K562 (cell line): Measurements from ENCODE around the gene NAPA. TPM values are rescaled to one million over a fixed set of nuclear protein-coding genes. Genes with fewer than 3 reads are reported as not detected.
A peak's percentile ranks its signal among the peaks of the same experiment; 100 is the strongest.

Experiments
- ATAC-seq: fragments of 200-7000 bp; cut with Tn5 transposase; 3 replicates; pipeline ENCODE4 v1.9.1; 2020; ENCODE audit warnings: moderate library complexity
- BruUV-seq: library from RNA; stranded (reverse); fragments of 400-500 nt; replicated peaks from 2 replicates; lab custom pipeline; 2021; lab: Mats Ljungman, UMichigan
- CTCF ChIA-PET: fragments of 300-600 bp; formaldehyde crosslinking; extraction: SDS; loops from one replicate; lab custom pipeline; 2021; ENCODE audit warnings: low intra/inter-chr PET ratio; lab: Yijun Ruan, JAX
- POLR2A ChIA-PET: fragments of 300-600, 350-650 bp; sonication (Branson Sonifier 250); formaldehyde crosslinking; extraction: SDS; loops from one replicate; lab custom pipeline; 2021; ENCODE audit warnings: antibody characterized with exemption, inconsistent platforms; lab: Yijun Ruan, JAX
- DNase-seq, 4 experiments: peaks; one replicate each; pipeline versions ENCODE4 v3.0.0 to v3.0.0-alpha.2; 2011 to 2018; ENCODE audit warnings: low spot score in 3 of 4, mixed read lengths in 3 of 4; ENCODE audit errors: extremely low read depth in 1 of 4
- FAIRE-seq: peaks from 2 replicates; lab custom pipeline; 2011; peaks lifted over from hg19 to GRCh38; lab: Jason Lieb, UNC
- H2AFZ ChIP-seq: 2 replicates; pipeline ENCODE4 v1.6.0; 2011; ENCODE audit warnings: low read depth, low read length, control low read depth, inconsistent platforms
- H3K27ac ChIP-seq: fragments of 200-600 bp; 3 replicates; pipeline ENCODE4 v1.8.0; 2011; ENCODE audit warnings: low read depth, mild to moderate bottlenecking, control low read depth, inconsistent platforms, low read length, moderate library complexity, mixed read lengths; ENCODE audit errors: extremely low read depth
- H3K27me3 ChIP-seq, 2 experiments: fragments of 300-600 bp in 1 of 2; 2 replicates in 1 of 2; 3 replicates in 1 of 2; pipeline versions ENCODE4 v1.6.0 to v1.8.0; 2011; ENCODE audit warnings: inconsistent platforms in 2 of 2, low read length in 2 of 2, mild to moderate bottlenecking in 1 of 2, mixed read lengths in 1 of 2, moderate library complexity in 1 of 2; ENCODE audit not compliant: control insufficient read depth in 2 of 2, insufficient read depth in 2 of 2
- H3K36me3 ChIP-seq: fragments of 300-600 bp; 3 replicates; pipeline ENCODE4 v1.8.0; 2011; ENCODE audit warnings: mild to moderate bottlenecking, low read length, inconsistent platforms; ENCODE audit not compliant: control insufficient read depth, insufficient read depth
- H3K4me1 ChIP-seq, 2 experiments: fragments of 200-600 bp in 1 of 2; replicated peaks in 1 of 2; 2 replicates in 1 of 2; 3 replicates in 1 of 2; pipeline versions ENCODE4 v1.5.1 to v1.8.0; 2011; ENCODE audit warnings: inconsistent platforms in 2 of 2, low read length in 2 of 2, mild to moderate bottlenecking in 1 of 2, mixed read lengths in 1 of 2, moderate library complexity in 1 of 2; ENCODE audit not compliant: control insufficient read depth in 2 of 2, insufficient read depth in 2 of 2
- H3K4me2 ChIP-seq: 2 replicates; pipeline ENCODE4 v1.6.1; 2011; ENCODE audit warnings: low read length, control low read depth, inconsistent platforms, mixed read lengths; ENCODE audit not compliant: insufficient read depth
- H3K4me3 ChIP-seq: fragments of 200-600 bp; sonication (generic), shearing (Covaris generic); 2 replicates; pipeline ENCODE4 v1.5.1; 2016; ENCODE audit warnings: control low read depth, inconsistent platforms
- H3K79me2 ChIP-seq: fragments of 200-600 bp; 3 replicates; pipeline ENCODE4 v1.8.0; 2011; ENCODE audit warnings: low read length, inconsistent platforms; ENCODE audit not compliant: control insufficient read depth, insufficient read depth
- H3K9ac ChIP-seq, 2 experiments: 2 replicates each; pipeline versions ENCODE4 v1.6.0 to v1.6.1; 2011; ENCODE audit warnings: low read depth in 2 of 2, low read length in 2 of 2, control low read depth in 1 of 2, inconsistent platforms in 1 of 2, mild to moderate bottlenecking in 1 of 2, mixed read lengths in 1 of 2; ENCODE audit not compliant: insufficient read depth in 1 of 2
- H3K9me1 ChIP-seq: one replicate; pipeline ENCODE4 v1.6.0; 2011; ENCODE audit warnings: inconsistent platforms, mild to moderate bottlenecking, low read length, moderate library complexity; ENCODE audit not compliant: control insufficient read depth, insufficient read depth
- H3K9me3 ChIP-seq: replicated peaks from 2 replicates; pipeline ENCODE4 v1.5.1; 2011; ENCODE audit warnings: low read depth, low read length, inconsistent platforms; ENCODE audit not compliant: control insufficient read depth, insufficient read depth
- H4K20me1 ChIP-seq: replicated peaks from 2 replicates; pipeline ENCODE4 v1.6.1; 2011; ENCODE audit warnings: low read length, inconsistent platforms, mixed read lengths; ENCODE audit not compliant: control insufficient read depth, insufficient read depth
- EWSR1 ChIP-seq: fragments of 450-650 bp; IDR thresholded peaks from 2 replicates; pipeline ENCODE4 v1.6.1; 2018; ENCODE audit warnings: borderline replicate concordance, mild to moderate bottlenecking, low read depth, moderate library complexity; ENCODE audit not compliant: partially characterized antibody
- FOXJ2 ChIP-seq: fragments of 200-800 bp; sonication (Bioruptor generic); IDR thresholded peaks from 2 replicates; pipeline ENCODE4 v1.6.1; 2016; ENCODE audit warnings: missing genetic modification characterization, missing compliant biosample characterization
- GATA2 ChIP-seq: sonication (generic); formaldehyde crosslinking; IDR thresholded peaks from 2 replicates; pipeline ENCODE4 v1.4.0; 2020; ENCODE audit warnings: mild to moderate bottlenecking, missing genetic modification reagents
- ID3 ChIP-seq, 2 experiments: fragments of 250-450 bp in 1 of 2; fragments of 450-650 bp in 1 of 2; sonication (Bioruptor Pico) in 1 of 2; IDR thresholded peaks; 2 replicates each; pipeline versions ENCODE4 v1.6.1 to v1.8.0; 2016 to 2021; ENCODE audit warnings: mild to moderate bottlenecking in 2 of 2, moderate library complexity in 2 of 2, missing compliant biosample characterization in 1 of 2, missing genetic modification characterization in 1 of 2
- IRF9 ChIP-seq: fragments of 450-650 bp; IDR thresholded peaks from 2 replicates; pipeline ENCODE4 v1.6.1; 2016; ENCODE audit warnings: missing biosample characterization, missing genetic modification characterization
- KLF16 ChIP-seq: IDR thresholded peaks from 2 replicates; pipeline ENCODE4 v1.6.1; 2016; ENCODE audit warnings: antibody characterized with exemption
- MTA1 ChIP-seq: fragments of 450-650 bp; IDR thresholded peaks from 2 replicates; pipeline ENCODE4 v1.6.1; 2017; ENCODE audit warnings: borderline replicate concordance
- MYNN ChIP-seq, 2 experiments: sonication (generic); formaldehyde crosslinking in 1 of 2; IDR thresholded peaks; 2 replicates each; pipeline versions ENCODE4 v1.5.0 to v1.6.1; 2016 to 2020; ENCODE audit warnings: antibody characterized with exemption in 1 of 2, missing genetic modification reagents in 1 of 2
- POLR2AphosphoS5 ChIP-seq: IDR thresholded peaks from 2 replicates; pipeline ENCODE4 v1.6.1; 2011; ENCODE audit warnings: mild to moderate bottlenecking, low read depth, low read length, moderate library complexity; ENCODE audit not compliant: control insufficient read depth, insufficient read depth
- RFX5 ChIP-seq: IDR thresholded peaks from 2 replicates; pipeline ENCODE4 v1.6.1; 2011; ENCODE audit warnings: low read depth, mild to moderate bottlenecking, improper control_type of control experiment, low read length
- SIRT6 ChIP-seq: IDR thresholded peaks from one replicate; pipeline ENCODE4 v1.6.1; 2012; ENCODE audit warnings: low read depth, mild to moderate bottlenecking, control low read depth, inconsistent platforms, low read length, moderate library complexity
- SPI1 ChIP-seq: IDR thresholded peaks from 2 replicates; pipeline ENCODE4 v1.6.1; 2011; ENCODE audit warnings: low read depth, low read length, control low read depth, borderline replicate concordance
- SRSF9 ChIP-seq: fragments of 200-400 bp; formaldehyde crosslinking; IDR thresholded peaks from 2 replicates; pipeline ENCODE4 v1.6.1; 2017; ENCODE audit warnings: low read depth, low read length, borderline replicate concordance
- ZFPM2 ChIP-seq: fragments of 250-450 bp; sonication (Bioruptor Pico); IDR thresholded peaks from 2 replicates; pipeline ENCODE4 v1.5.1; 2022; ENCODE audit warnings: mild to moderate bottlenecking
- ZNF239 ChIP-seq: fragments of 250-450 bp; sonication (Bioruptor Pico); IDR thresholded peaks from 2 replicates; pipeline ENCODE4 v1.4.0; 2020; ENCODE audit warnings: mild to moderate bottlenecking
- ZNF282 ChIP-seq: sonication (generic); formaldehyde crosslinking; IDR thresholded peaks from 2 replicates; pipeline ENCODE4 v1.8.1; 2023; ENCODE audit warnings: missing genetic modification reagents
- ZNF316 ChIP-seq: fragments of 450-650 bp; IDR thresholded peaks from 2 replicates; pipeline ENCODE4 v1.6.1; 2016
- WGBS: fragments of 100-300 bp; shearing (Covaris generic); methylation state at CpG from one replicate; pipeline ENCODE4 v1.1.6; 2016; ENCODE audit warnings: low coverage, mixed read lengths; ENCODE audit not compliant: insufficient coverage; ENCODE audit errors: missing lambda C conversion rate; 5-methylcytosine and 5-hydroxymethylcytosine counted together
- in situ Hi-C: fragments of 300-500 bp; cut with MboI; formaldehyde crosslinking; loops from 4 replicates; pipeline ENCODE4 v1.15.0; 2018; ENCODE audit warnings: inconsistent platforms, mixed read lengths
- intact Hi-C: fragments of 100-400 bp; cut with micrococcal nuclease; formaldehyde crosslinking; loops from 2 replicates; pipeline ENCODE4 v1.14.2; 2022
- polyA plus RNA-seq, 8 experiments: library from polyadenylated mRNA; depleted of rRNA in 4 of 8; stranded (reverse) in 5 of 8; unstranded in 3 of 8; fragments of >200 nt; fragmentation: Nextera tagmentation in 2 of 8; fragmentation: Illumina TruSeq in 1 of 8; extraction: Ambion mirVana in 2 of 8; extraction: Trizol in 1 of 8; gene quantifications; 2 replicates each; pipeline versions ENCODE4 v1.2.1 to v1.2.3, GENCODE V29; 2011 to 2014; ENCODE audit warnings: inconsistent platforms in 1 of 8, missing spikeins in 1 of 8
- total RNA-seq, 7 experiments: library from RNA; depleted of rRNA in 6 of 7; stranded (reverse); fragments of >200 nt in 6 of 7; fragmentation: Illumina TruSeq in 2 of 7; extraction: Trizol in 2 of 7; gene quantifications; 2 replicates each; pipeline versions ENCODE4 v1.2.1 to v1.2.3, GENCODE V29; 2011 to 2021; ENCODE audit warnings: low replicate concordance in 1 of 7
- TF ChIP-seq, protein P1 (sequence below): sonication (generic); formaldehyde crosslinking; IDR thresholded peaks from 2 replicates; pipeline ENCODE4 v1.8.0; 2022; ENCODE audit warnings: missing genetic modification reagents, mild to moderate bottlenecking, moderate library complexity, borderline replicate concordance
- TF ChIP-seq, protein P2 (sequence below): fragments of 200-800 bp; sonication (Bioruptor generic); IDR thresholded peaks from 2 replicates; pipeline ENCODE4 v1.6.1; 2017; ENCODE audit warnings: missing genetic modification characterization, missing compliant biosample characterization

Gene NAPA
- total and polyA plus RNA-seq, 9 of the 15 experiments (the other 6 are each of a cell fraction or from before 2014, with no cell fraction given) = 5.4 to 98.6 (median 77.5) TPM

DNA sequence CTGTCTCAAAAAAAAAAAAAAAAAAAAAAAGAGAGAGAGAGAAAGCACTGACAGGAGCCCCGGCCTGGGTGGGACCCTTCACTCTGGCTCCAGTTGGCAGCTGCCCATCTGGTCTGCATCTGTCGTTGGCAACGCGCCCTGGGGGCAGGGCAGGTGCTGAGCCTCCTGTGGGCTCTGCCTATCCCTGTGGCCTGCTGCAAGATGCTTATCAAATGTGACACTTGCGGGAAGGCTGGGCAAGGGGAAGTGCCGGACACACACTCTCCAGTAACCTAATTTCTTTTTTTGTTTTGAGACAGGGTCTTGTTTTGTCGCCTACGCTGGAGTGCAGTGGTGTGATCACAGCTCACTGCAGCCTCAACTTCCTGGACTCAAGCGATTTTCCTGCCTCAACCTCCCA is 20.1 kb downstream of the NAPA start (continued):
- TF ChIP-seq, protein P1, sequence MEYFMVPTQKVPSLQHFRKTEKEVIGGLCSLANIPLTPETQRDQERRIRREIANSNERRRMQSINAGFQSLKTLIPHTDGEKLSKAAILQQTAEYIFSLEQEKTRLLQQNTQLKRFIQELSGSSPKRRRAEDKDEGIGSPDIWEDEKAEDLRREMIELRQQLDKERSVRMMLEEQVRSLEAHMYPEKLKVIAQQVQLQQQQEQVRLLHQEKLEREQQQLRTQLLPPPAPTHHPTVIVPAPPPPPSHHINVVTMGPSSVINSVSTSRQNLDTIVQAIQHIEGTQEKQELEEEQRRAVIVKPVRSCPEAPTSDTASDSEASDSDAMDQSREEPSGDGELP (CRISPR knock-in tag) = peak; percentile 25; the same call in 1 of the 2 replicates
- TF ChIP-seq KLF16 (no peak), GATA2 (CRISPR knock-in tag) (peak; percentile 44; the same call in 1 of the 2 replicates), SPI1 (peak; percentile 81; the same call in 1 of the 2 replicates), MYNN (IDR thresholded peaks at IDR 0.05) (0 out of 2 replicates have a peak, but pooled peaks have one; percentile 30), MYNN (CRISPR knock-in tag; IDR thresholded peaks at IDR 0.05) (no peak), ZNF282 (no peak), EWSR1 (no peak), FOXJ2 (tag) (no peak), ZNF239 (CRISPR knock-in tag) (no peak)
- TF ChIP-seq, all 486 proteins: peak for 5

DNA sequence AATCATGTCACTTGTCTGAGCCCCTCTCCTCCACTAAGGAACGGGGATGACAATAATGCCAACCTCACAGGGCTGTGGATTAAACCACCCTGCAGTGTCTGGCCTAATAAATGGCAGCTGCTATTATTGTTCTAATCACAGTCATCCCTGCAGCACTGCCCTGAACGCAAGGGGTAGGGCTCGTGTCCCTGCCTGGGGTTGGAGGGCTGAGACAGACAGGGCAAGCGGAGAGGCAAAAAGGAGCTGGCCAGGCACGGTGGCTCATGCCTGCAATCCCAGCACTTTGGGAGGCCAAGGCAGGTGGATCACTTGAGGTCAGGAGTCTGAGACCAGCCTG is 20.7 kb downstream of the NAPA start:
- 91% methylated on average over 4 of the region's 5 CpGs for WGBS
- Histone ChIP-seq H2AFZ (no peak overlapping the region), H3K4me2 (no peak overlapping the region), H3K4me1 (peaks cover 28 to 87% of the 10 kb centered on the region in 2 experiments; a peak in 4 of 5 replicates), H3K79me2 (peaks cover 2% of the 10 kb centered on the region; the same call in 1 of the 3 replicates), H3K36me3 (peaks cover 76% of the 10 kb centered on the region), H3K9me3 (no peaks in the 10 kb centered on the region), H3K9me1 (peaks cover 5% of the 10 kb centered on the region), H4K20me1 (0 out of 2 replicates have a peak, but pooled peaks cover 2% of the 10 kb centered on the region), H3K9ac (peak overlapping the region in 1 of 2 experiments; percentile 37; a peak in 1 of 4 replicates), H3K4me3 (no peak overlapping the region), H3K27me3 (no peaks in the 10 kb centered on the region), H3K27ac (no peak overlapping the region)
- ChIA-PET POLR2A (interaction anchor here (0.5 kb wide), 1 partner anchor 249 kb away, joined by 3 read pairs; no protein-coding TSS in a partner anchor), CTCF (no interaction called here)
- no peak for FAIRE-seq
- no peak for ATAC-seq
- in situ Hi-C loops (no loop called here), intact Hi-C loops (no loop called here)
- no peak for DNase-seq
- BruUV-seq = no TSS peak
- no peak for TF ChIP-seq SRSF9
- no peak for TF ChIP-seq SIRT6
- TF ChIP-seq, protein P2, sequence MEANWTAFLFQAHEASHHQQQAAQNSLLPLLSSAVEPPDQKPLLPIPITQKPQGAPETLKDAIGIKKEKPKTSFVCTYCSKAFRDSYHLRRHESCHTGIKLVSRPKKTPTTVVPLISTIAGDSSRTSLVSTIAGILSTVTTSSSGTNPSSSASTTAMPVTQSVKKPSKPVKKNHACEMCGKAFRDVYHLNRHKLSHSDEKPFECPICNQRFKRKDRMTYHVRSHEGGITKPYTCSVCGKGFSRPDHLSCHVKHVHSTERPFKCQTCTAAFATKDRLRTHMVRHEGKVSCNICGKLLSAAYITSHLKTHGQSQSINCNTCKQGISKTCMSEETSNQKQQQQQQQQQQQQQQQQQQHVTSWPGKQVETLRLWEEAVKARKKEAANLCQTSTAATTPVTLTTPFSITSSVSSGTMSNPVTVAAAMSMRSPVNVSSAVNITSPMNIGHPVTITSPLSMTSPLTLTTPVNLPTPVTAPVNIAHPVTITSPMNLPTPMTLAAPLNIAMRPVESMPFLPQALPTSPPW (CRISPR knock-in tag) = no peak
- TF ChIP-seq MTA1 = no peak
- no peak for TF ChIP-seq ID3 (CRISPR knock-in tag; IDR thresholded peaks at IDR 0.05)
- no peak for TF ChIP-seq ID3 (tag; IDR thresholded peaks at IDR 0.05)
- TF ChIP-seq ZNF316 = no peak
- no peak for TF ChIP-seq RFX5
- TF ChIP-seq ZFPM2 = no peak
- no peak for TF ChIP-seq IRF9 (tag)
- no peak for TF ChIP-seq POLR2AphosphoS5
